ENCODE measurements around the gene SCNN1G. TPM values are rescaled to one million over a fixed set of nuclear protein-coding genes. Genes with fewer than 3 reads are reported as not detected.

Gene SCNN1G
- total and polyA plus RNA-seq, 2 donors from 2014 or later: 11.5 to 72.6 TPM

GRCh38 chr16:23158114-23158513, 24.4 kb upstream of the SCNN1G start:
- no peak for FAIRE-seq
- no peak overlapping the region for H3K9ac ChIP-seq (ENCODE audit: low read length in 3 of 3)
- intact Hi-C loops (cut with DNase I): no loop called here
- H3K9me3 ChIP-seq (ENCODE audit: control insufficient read depth in 2 of 3, insufficient read depth in 1 of 3, low read length in 3 of 3): no peaks in the 10 kb centered on the region
- H3K4me3 ChIP-seq (ENCODE audit: low read length in 3 of 3): no peak overlapping the region
- TF ChIP-seq CTCF (IDR thresholded peaks at IDR 0.05; ENCODE audit: borderline replicate concordance, extremely low read depth, insufficient read depth): no peak
- H3K36me3 ChIP-seq (ENCODE audit: control insufficient read depth in 2 of 3, insufficient read depth in 3 of 3, low read length in 3 of 3): no peaks in the 10 kb centered on the region
- no peak for DNase-seq
- H3K4me1 ChIP-seq (ENCODE audit: control insufficient read depth in 2 of 3, insufficient read depth in 2 of 3, low read depth in 1 of 3, low read length in 3 of 3): no peaks in the 10 kb centered on the region
- H3K27me3 ChIP-seq (ENCODE audit: control insufficient read depth, insufficient read depth, low read length): no peaks in the 10 kb centered on the region
- no peak overlapping the region for H3K27ac ChIP-seq (ENCODE audit: low read depth in 2 of 2, low read length in 2 of 2)

- no peaks in the 10 kb centered on the region for H3K4me1 ChIP-seq (ENCODE audit: control insufficient read depth in 2 of 3, insufficient read depth in 2 of 3, low read depth in 1 of 3, low read length in 3 of 3)
- H3K4me3 ChIP-seq (ENCODE audit: low read length in 3 of 3): no peak overlapping the region
- TF ChIP-seq CTCF (IDR thresholded peaks at IDR 0.05; ENCODE audit: borderline replicate concordance, extremely low read depth, insufficient read depth): no peak
- no peaks in the 10 kb centered on the region for H3K27me3 ChIP-seq (ENCODE audit: control insufficient read depth, insufficient read depth, low read length)
- FAIRE-seq (no peak), DNase-seq (no peak)
- intact Hi-C loops (cut with DNase I): no loop called here
- no peaks in the 10 kb centered on the region for H3K36me3 ChIP-seq (ENCODE audit: control insufficient read depth in 2 of 3, insufficient read depth in 3 of 3, low read length in 3 of 3)
- H3K27ac ChIP-seq (ENCODE audit: low read depth in 2 of 2, low read length in 2 of 2): no peak overlapping the region
- no peak overlapping the region for H3K9ac ChIP-seq (ENCODE audit: low read length in 3 of 3)
- no peaks in the 10 kb centered on the region for H3K9me3 ChIP-seq (ENCODE audit: control insufficient read depth in 2 of 3, insufficient read depth in 1 of 3, low read length in 3 of 3)
Observed at GRCh38 chr16:23160082-23160481, 22.5 kb upstream of the SCNN1G start.

- Histone ChIP-seq H3K4me3 (ENCODE audit: low read length in 3 of 3) (no peak overlapping the region), H3K27me3 (ENCODE audit: control insufficient read depth, insufficient read depth, low read length) (no peaks in the 10 kb centered on the region), H3K27ac (ENCODE audit: low read depth in 2 of 2, low read length in 2 of 2) (no peak overlapping the region), H3K4me1 (ENCODE audit: control insufficient read depth in 2 of 3, insufficient read depth in 2 of 3, low read depth in 1 of 3, low read length in 3 of 3) (no peaks in the 10 kb centered on the region), H3K9me3 (ENCODE audit: control insufficient read depth in 2 of 3, insufficient read depth in 1 of 3, low read length in 3 of 3) (no peaks in the 10 kb centered on the region), H3K36me3 (ENCODE audit: control insufficient read depth in 2 of 3, insufficient read depth in 3 of 3, low read length in 3 of 3) (no peaks in the 10 kb centered on the region), H3K9ac (ENCODE audit: low read length in 3 of 3) (no peak overlapping the region)
- no peak for DNase-seq
- intact Hi-C loops (cut with DNase I): no loop called here
- no peak for TF ChIP-seq CTCF (IDR thresholded peaks at IDR 0.05; ENCODE audit: borderline replicate concordance, extremely low read depth, insufficient read depth)
- FAIRE-seq: no peak
Observed at GRCh38 chr16:23160574-23160973, 22.0 kb upstream of the SCNN1G start.

GRCh38 chr16:23163921-23164320, 18.6 kb upstream of the SCNN1G start:
- no peak for DNase-seq
- H3K9ac ChIP-seq (ENCODE audit: low read length in 3 of 3): no peak overlapping the region
- no peaks in the 10 kb centered on the region for H3K4me1 ChIP-seq (ENCODE audit: control insufficient read depth in 2 of 3, insufficient read depth in 2 of 3, low read depth in 1 of 3, low read length in 3 of 3)
- intact Hi-C loops (cut with DNase I): no loop called here
- no peak overlapping the region for H3K4me3 ChIP-seq (ENCODE audit: low read length in 3 of 3)
- no peak for FAIRE-seq
- no peaks in the 10 kb centered on the region for H3K9me3 ChIP-seq (ENCODE audit: control insufficient read depth in 2 of 3, insufficient read depth in 1 of 3, low read length in 3 of 3)
- no peak overlapping the region for H3K27ac ChIP-seq (ENCODE audit: low read depth in 2 of 2, low read length in 2 of 2)
- TF ChIP-seq CTCF (IDR thresholded peaks at IDR 0.05; ENCODE audit: borderline replicate concordance, extremely low read depth, insufficient read depth): no peak
- H3K27me3 ChIP-seq (ENCODE audit: control insufficient read depth, insufficient read depth, low read length): no peaks in the 10 kb centered on the region
- no peaks in the 10 kb centered on the region for H3K36me3 ChIP-seq (ENCODE audit: control insufficient read depth in 2 of 3, insufficient read depth in 3 of 3, low read length in 3 of 3)

Data from kidney (tissue), 14 donors.